Calu3 (cell line): Measurements from ENCODE around the gene SRCAP. TPM values are rescaled to one million over a fixed set of nuclear protein-coding genes. Genes with fewer than 3 reads are reported as not detected.

Source experiments
- BruUV-seq: library from RNA; stranded (reverse); fragments of 400-500 nt; replicated peaks from 2 replicates; lab custom pipeline; 2021; lab: Mats Ljungman, UMichigan
- CTCF ChIA-PET: fragments of 300-600 bp; sonication (Branson Sonifier 250); formaldehyde crosslinking; loops from one replicate; lab custom pipeline; 2022; ENCODE audit warnings: antibody characterized with exemption; lab: Charles Lee
- DNase-seq: peaks from one replicate; pipeline ENCODE4 v3.0.0; 2022
- H3K27ac Mint-ChIP-seq: one replicate; pipeline ENCODE4 v1.8.0; 2022; ENCODE audit warnings: mixed read lengths; ENCODE audit not compliant: unreplicated experiment
- H3K27me3 Mint-ChIP-seq: one replicate; pipeline ENCODE4 v1.8.0; 2022; ENCODE audit warnings: mixed read lengths; ENCODE audit not compliant: unreplicated experiment
- H3K36me3 Mint-ChIP-seq: one replicate; pipeline ENCODE4 v1.8.0; 2022; ENCODE audit warnings: mild to moderate bottlenecking, moderate library complexity, mixed read lengths; ENCODE audit not compliant: insufficient read depth, unreplicated experiment
- H3K4me1 Mint-ChIP-seq: one replicate; pipeline ENCODE4 v1.8.0; 2022; ENCODE audit warnings: mild to moderate bottlenecking, low read depth, mixed read lengths; ENCODE audit not compliant: unreplicated experiment
- H3K4me3 Mint-ChIP-seq: one replicate; pipeline ENCODE4 v1.8.0; 2022; ENCODE audit warnings: mild to moderate bottlenecking, low read depth, moderate library complexity, mixed read lengths; ENCODE audit not compliant: unreplicated experiment
- H3K9me3 Mint-ChIP-seq: one replicate; pipeline ENCODE4 v1.8.0; 2022; ENCODE audit warnings: low read depth, mixed read lengths; ENCODE audit not compliant: unreplicated experiment
- intact Hi-C: fragments of 100-400 bp; cut with micrococcal nuclease; formaldehyde crosslinking; loops from one replicate; pipeline ENCODE4 v1.10.0; 2022; ENCODE audit not compliant: unreplicated experiment
- total RNA-seq: library from RNA; stranded (reverse); gene quantifications from 2 replicates; pipeline ENCODE4 v1.2.3, GENCODE V29; 2022
- TF ChIP-seq, protein P1 (sequence below): fragments of 200-600 bp; IDR thresholded peaks from one replicate; pipeline ENCODE4 v1.8.0; 2022; ENCODE audit warnings: antibody characterized with exemption; ENCODE audit not compliant: unreplicated experiment

Gene SRCAP
- total RNA-seq, 1 experiment from 2014 or later: 84.6 TPM

DNA sequence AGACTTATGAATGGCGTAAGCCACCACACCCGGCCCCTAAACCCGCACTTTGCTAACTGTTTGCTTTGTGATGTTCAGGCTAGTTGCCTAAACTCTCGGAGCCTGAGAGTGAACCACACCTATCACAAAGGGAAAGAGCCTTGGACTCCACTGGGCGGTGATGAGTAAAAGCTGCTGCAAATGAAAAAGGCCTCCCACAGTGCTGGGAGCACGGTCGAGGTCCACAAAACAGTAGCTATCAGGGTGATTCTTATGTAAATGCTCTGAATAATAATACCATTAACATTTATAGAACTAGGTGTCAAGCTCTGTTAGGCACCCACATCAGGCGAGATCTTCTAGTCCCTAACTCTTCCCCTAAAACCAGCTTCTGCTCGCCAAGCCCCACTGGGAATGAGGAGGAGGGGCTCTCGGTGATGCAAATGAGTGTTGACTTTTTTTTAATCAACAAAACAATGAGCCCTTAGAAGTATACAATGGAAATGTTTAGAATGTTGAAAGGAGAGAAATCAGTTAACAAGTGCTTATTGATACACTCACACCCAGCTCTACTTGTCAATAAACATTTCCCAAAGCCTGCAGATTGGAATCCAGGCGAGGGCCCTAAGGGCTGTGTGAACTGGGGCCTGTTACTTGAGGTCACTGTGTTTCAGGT, 20.9 kb upstream of the SRCAP start:
- Mint-ChIP-seq H3K27ac (no peak overlapping the region), H3K27me3 (no peaks in the 10 kb centered on the region), H3K4me1 (no peaks in the 10 kb centered on the region), H3K4me3 (no peak overlapping the region), H3K9me3 (no peaks in the 10 kb centered on the region), H3K36me3 (no peaks in the 10 kb centered on the region)
- BruUV-seq: no TSS peak
- TF ChIP-seq, protein P1, sequence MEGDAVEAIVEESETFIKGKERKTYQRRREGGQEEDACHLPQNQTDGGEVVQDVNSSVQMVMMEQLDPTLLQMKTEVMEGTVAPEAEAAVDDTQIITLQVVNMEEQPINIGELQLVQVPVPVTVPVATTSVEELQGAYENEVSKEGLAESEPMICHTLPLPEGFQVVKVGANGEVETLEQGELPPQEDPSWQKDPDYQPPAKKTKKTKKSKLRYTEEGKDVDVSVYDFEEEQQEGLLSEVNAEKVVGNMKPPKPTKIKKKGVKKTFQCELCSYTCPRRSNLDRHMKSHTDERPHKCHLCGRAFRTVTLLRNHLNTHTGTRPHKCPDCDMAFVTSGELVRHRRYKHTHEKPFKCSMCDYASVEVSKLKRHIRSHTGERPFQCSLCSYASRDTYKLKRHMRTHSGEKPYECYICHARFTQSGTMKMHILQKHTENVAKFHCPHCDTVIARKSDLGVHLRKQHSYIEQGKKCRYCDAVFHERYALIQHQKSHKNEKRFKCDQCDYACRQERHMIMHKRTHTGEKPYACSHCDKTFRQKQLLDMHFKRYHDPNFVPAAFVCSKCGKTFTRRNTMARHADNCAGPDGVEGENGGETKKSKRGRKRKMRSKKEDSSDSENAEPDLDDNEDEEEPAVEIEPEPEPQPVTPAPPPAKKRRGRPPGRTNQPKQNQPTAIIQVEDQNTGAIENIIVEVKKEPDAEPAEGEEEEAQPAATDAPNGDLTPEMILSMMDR: no peak
- CTCF ChIA-PET: no interaction called here
- intact Hi-C loops: loop anchor here (2.0 kb wide), 1 partner anchor 19 kb away; the partner anchor contains the start of gene FBRS
- DNase-seq: no peak

DNA sequence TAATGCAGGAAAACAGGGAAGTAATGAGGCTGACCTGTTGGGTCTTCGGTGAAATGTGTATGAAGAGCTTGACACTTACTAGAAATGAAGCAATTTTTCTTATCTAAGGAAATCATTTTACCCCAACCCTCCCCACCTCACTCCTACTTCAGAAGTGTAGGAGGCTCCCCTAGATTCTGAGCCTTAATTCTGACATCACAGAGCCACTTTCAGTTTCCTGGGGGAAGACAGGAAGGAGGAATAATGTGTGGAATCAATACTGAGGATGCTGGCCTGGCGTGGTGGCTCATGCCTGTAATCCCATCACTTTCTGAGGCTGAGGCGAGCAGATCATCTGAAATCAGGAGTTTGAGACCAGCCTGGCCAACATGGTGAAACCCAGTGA, 20.4 kb upstream of the SRCAP start:
- Mint-ChIP-seq H3K27me3 (no peaks in the 10 kb centered on the region), H3K4me3 (no peak overlapping the region), H3K4me1 (no peaks in the 10 kb centered on the region), H3K36me3 (no peaks in the 10 kb centered on the region), H3K27ac (no peak overlapping the region), H3K9me3 (no peaks in the 10 kb centered on the region)
- no peak for DNase-seq
- TF ChIP-seq, protein P1: no peak
- intact Hi-C loops: loop anchor here (2.0 kb wide), 1 partner anchor 20 kb away; the partner anchor contains the start of gene FBRS
- CTCF ChIA-PET: no interaction called here
- BruUV-seq: no TSS peak

DNA sequence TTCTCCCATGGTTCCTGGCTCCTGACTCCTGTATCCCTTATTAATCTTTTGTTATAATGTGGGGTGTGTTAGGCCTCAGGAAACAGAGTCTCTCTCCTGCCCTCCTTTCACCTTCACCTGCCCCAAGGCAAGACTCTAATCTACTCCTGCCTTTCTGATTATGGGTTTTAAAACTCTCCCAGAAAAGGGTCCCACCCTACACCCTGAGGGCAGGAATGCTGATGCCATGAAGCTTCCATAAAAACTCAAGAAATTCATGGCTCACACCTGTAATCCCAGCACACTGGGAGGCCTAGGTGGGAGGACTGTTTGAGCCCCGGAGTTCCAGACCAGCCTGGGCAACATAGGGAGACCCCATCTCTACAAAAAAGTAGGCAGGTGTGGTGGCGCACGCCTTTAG, 18.6 kb upstream of the SRCAP start:
- BruUV-seq: no TSS peak
- Mint-ChIP-seq H3K36me3 (no peaks in the 10 kb centered on the region), H3K4me1 (no peaks in the 10 kb centered on the region), H3K27me3 (no peaks in the 10 kb centered on the region), H3K4me3 (no peak overlapping the region), H3K27ac (no peak overlapping the region), H3K9me3 (no peaks in the 10 kb centered on the region)
- intact Hi-C loops: no loop called here
- no peak for DNase-seq
- CTCF ChIA-PET: interaction anchor here (0.6 kb wide), 1 partner anchor 10 kb away, joined by 3 read pairs; no protein-coding TSS in a partner anchor
- TF ChIP-seq, protein P1: no peak

DNA sequence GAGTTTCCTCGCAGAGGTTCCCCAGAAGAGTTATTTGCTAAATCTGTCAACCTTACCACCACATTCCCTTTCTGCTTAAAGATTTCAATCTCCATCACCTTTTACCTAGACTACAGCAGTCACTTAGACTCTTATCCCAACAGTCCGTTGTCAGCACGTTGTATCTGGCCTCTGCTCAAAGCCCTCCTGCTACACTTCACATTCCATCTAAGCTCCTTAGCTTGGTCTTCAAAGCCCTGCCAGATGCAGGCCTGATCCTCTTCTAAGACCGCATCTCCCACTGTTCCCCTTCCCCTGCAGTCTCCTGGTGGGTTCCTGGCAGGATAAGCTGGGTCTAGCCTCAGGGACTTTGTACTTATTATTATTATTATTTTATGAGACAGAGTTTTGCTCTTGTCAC, 10.3 kb upstream of the SRCAP start:
- H3K4me3 Mint-ChIP-seq: no peak overlapping the region
- TF ChIP-seq, protein P1: no peak
- no peaks in the 10 kb centered on the region for H3K9me3 Mint-ChIP-seq
- CTCF ChIA-PET: no interaction called here
- intact Hi-C loops: no loop called here
- no peak for DNase-seq
- no peak overlapping the region for H3K27ac Mint-ChIP-seq
- H3K4me1 Mint-ChIP-seq: peaks cover 4% of the 10 kb centered on the region
- H3K36me3 Mint-ChIP-seq: no peaks in the 10 kb centered on the region
- H3K27me3 Mint-ChIP-seq: peaks cover 21% of the 10 kb centered on the region
- BruUV-seq: no TSS peak
